CD14-positive monocyte (primary cell): ENCODE measurements around the gene FCSK. TPM values are rescaled to one million over a fixed set of nuclear protein-coding genes. Genes with fewer than 3 reads are reported as not detected.

Experiments
- DNase-seq, 3 donors: peaks; one replicate each; pipeline ENCODE4 v3.0.0-alpha.2; 2011 to 2022
- H2AFZ ChIP-seq: 2 replicates; pipeline ENCODE4 v1.6.0; 2012; ENCODE audit warnings: mild to moderate bottlenecking, low read depth, low read length, inconsistent platforms; ENCODE audit not compliant: insufficient read depth, poor library complexity, severe bottlenecking
- H3K27ac ChIP-seq, 2 donors: 1 replicate in 1 of 2; 2 replicates in 1 of 2; pipeline ENCODE4 v1.5.1; 2012 to 2013; ENCODE audit warnings: low read length in 2 of 2, control low read depth in 1 of 2, inconsistent platforms in 1 of 2, low read depth in 1 of 2, mild to moderate bottlenecking in 1 of 2
- H3K27me3 ChIP-seq, 2 donors: one replicate each; pipeline versions ENCODE4 v1.6.0 to v1.6.1; 2011 to 2013; ENCODE audit warnings: low read length in 2 of 2; ENCODE audit not compliant: control insufficient read depth in 2 of 2, insufficient read depth in 2 of 2
- H3K36me3 ChIP-seq, 2 donors: replicated peaks in 1 of 2; 1 replicate in 1 of 2; 2 replicates in 1 of 2; pipeline versions ENCODE4 v1.5.1 to v1.6.1; 2012 to 2013; ENCODE audit warnings: low read length in 2 of 2, control low read depth in 1 of 2, inconsistent platforms in 1 of 2, mild to moderate bottlenecking in 1 of 2; ENCODE audit not compliant: insufficient read depth in 2 of 2, control insufficient read depth in 1 of 2
- H3K4me1 ChIP-seq, 2 donors: 1 replicate in 1 of 2; 2 replicates in 1 of 2; pipeline versions ENCODE4 v1.5.1 to v1.6.1; 2012 to 2013; ENCODE audit warnings: low read length in 2 of 2, control low read depth in 1 of 2, inconsistent platforms in 1 of 2, mild to moderate bottlenecking in 1 of 2, moderate library complexity in 1 of 2; ENCODE audit not compliant: insufficient read depth in 2 of 2, control insufficient read depth in 1 of 2
- H3K4me2 ChIP-seq: replicated peaks from 2 replicates; pipeline ENCODE3; 2012; ENCODE audit warnings: low read length, moderate library complexity, mild to moderate bottlenecking; ENCODE audit not compliant: poor library complexity, severe bottlenecking; ENCODE audit errors: extremely low read depth
- H3K4me3 ChIP-seq, 3 experiments: fragments of 200-600 bp in 1 of 3; sonication (generic) in 1 of 3; replicated peaks in 1 of 3; 1 replicate in 2 of 3; 2 replicates in 1 of 3; pipeline ENCODE4 v1.5.1; 2011 to 2013; ENCODE audit warnings: low read length in 3 of 3, mild to moderate bottlenecking in 3 of 3, control low read depth in 2 of 3, low read depth in 2 of 3, inconsistent platforms in 1 of 3, moderate library complexity in 1 of 3
- H3K79me2 ChIP-seq: 2 replicates; pipeline ENCODE4 v1.6.0; 2012; ENCODE audit warnings: mild to moderate bottlenecking, control low read depth, inconsistent platforms, low read length, moderate library complexity; ENCODE audit not compliant: insufficient read depth
- H3K9ac ChIP-seq: 2 replicates; pipeline ENCODE4 v1.6.0; 2017; ENCODE audit warnings: low read length, mild to moderate bottlenecking; ENCODE audit not compliant: insufficient read depth, poor library complexity, severe bottlenecking
- H3K9me3 ChIP-seq, 2 donors: replicated peaks in 1 of 2; 1 replicate in 1 of 2; 2 replicates in 1 of 2; pipeline versions ENCODE4 v1.5.1 to v1.6.1; 2012 to 2013; ENCODE audit warnings: low read length in 2 of 2, control low read depth in 1 of 2; ENCODE audit not compliant: control insufficient read depth in 1 of 2, insufficient read depth in 1 of 2
- H4K20me1 ChIP-seq: 2 replicates; pipeline ENCODE4 v1.6.0; 2012; ENCODE audit warnings: mild to moderate bottlenecking, low read length, control low read depth, moderate library complexity; ENCODE audit not compliant: insufficient read depth
- H3K27ac Mint-ChIP-seq, 7 donors: one replicate each; pipeline ENCODE4 v1.8.0; 2020; ENCODE audit warnings: mild to moderate bottlenecking in 7 of 7, mixed read lengths in 7 of 7, moderate library complexity in 6 of 7, inconsistent platforms in 2 of 7
- H3K27me3 Mint-ChIP-seq, 3 donors: one replicate each; pipeline ENCODE4 v1.8.0; 2021 to 2022; ENCODE audit warnings: low read depth in 3 of 3, mild to moderate bottlenecking in 3 of 3, mixed read lengths in 3 of 3, moderate library complexity in 3 of 3, inconsistent platforms in 1 of 3
- H3K36me3 Mint-ChIP-seq, 2 donors: one replicate each; pipeline ENCODE4 v1.8.0; 2020; ENCODE audit warnings: mixed read lengths in 2 of 2, inconsistent platforms in 1 of 2, mild to moderate bottlenecking in 1 of 2
- H3K4me1 Mint-ChIP-seq: one replicate; pipeline ENCODE4 v1.8.0; 2020; ENCODE audit warnings: mild to moderate bottlenecking, mixed read lengths
- H3K4me3 Mint-ChIP-seq, 2 donors: one replicate each; pipeline ENCODE4 v1.8.0; 2020; ENCODE audit warnings: mild to moderate bottlenecking in 2 of 2, mixed read lengths in 2 of 2, moderate library complexity in 1 of 2
- H3K9me3 Mint-ChIP-seq, 7 donors: one replicate each; pipeline ENCODE4 v1.8.0; 2020 to 2022; ENCODE audit warnings: mixed read lengths in 7 of 7, mild to moderate bottlenecking in 6 of 7, moderate library complexity in 6 of 7, inconsistent platforms in 2 of 7
- CTCF ChIP-seq: fragments of 200-600 bp; IDR thresholded peaks from one replicate; pipeline ENCODE4 v1.8.0; 2022; ENCODE audit warnings: antibody characterized with exemption, mild to moderate bottlenecking
- WGBS: methylation state at CpG from one replicate; pipeline ENCODE4 v1.1.5; 2013; ENCODE audit warnings: missing lambda C conversion rate; ENCODE audit not compliant: insufficient coverage; 5-methylcytosine and 5-hydroxymethylcytosine counted together
- intact Hi-C, 2 donors: fragments of 100-400 bp; cut with micrococcal nuclease; formaldehyde crosslinking; loops; one replicate each; pipeline versions ENCODE4 v1.15.0 to v1.15.1; 2023
- polyA plus RNA-seq, 3 donors: library from polyadenylated mRNA; depleted of rRNA in 1 of 3; unstranded in 2 of 3; stranded (reverse) in 1 of 3; fragments of 300-500 nt in 2 of 3; fragments of >200 nt in 1 of 3; fragmentation: Illumina TruSeq in 2 of 3; gene quantifications; 1 replicate in 2 of 3; 2 replicates in 1 of 3; pipeline ENCODE4 v1.2.3, GENCODE V29; 2012 to 2021

FCSK gene
- polyA plus RNA-seq, 3 donors = 4.2 to 19.0 (median 6.4) TPM

GRCh38 chr16:70427786-70428177 lies 26.6 kb upstream of the FCSK start:
- Mint-ChIP-seq H3K27me3 (peaks cover 0 to 5% (median 3%) of the 10 kb centered on the region in 3 donors), H3K4me3 (peak overlapping the region; percentile 47 to 72), H3K27ac (peak overlapping the region; percentile 88 to 98 (median 93)), H3K36me3 (peaks cover 12 to 15% of the 10 kb centered on the region in 2 donors), H3K9me3 (peaks cover 0 to 3% (median 0%) of the 10 kb centered on the region in 7 donors), H3K4me1 (peaks cover 78% of the 10 kb centered on the region)
- Histone ChIP-seq H3K4me3 (peak overlapping the region in 1 of 3 experiments; percentile 57), H3K9ac (peak overlapping the region; percentile 55), H3K79me2 (peaks cover 51% of the 10 kb centered on the region), H2AFZ (peak overlapping the region; percentile 64), H3K4me2 (peak overlapping the region; percentile 56), H3K36me3 (no peaks in the 10 kb centered on the region), H3K27me3 (no peaks in the 10 kb centered on the region), H4K20me1 (peaks cover under 1% of the 10 kb centered on the region), H3K27ac (peak overlapping the region; percentile 72 to 91), H3K4me1 (peaks cover 90 to 97% of the 10 kb centered on the region in 2 donors), H3K9me3 (no peaks in the 10 kb centered on the region)
- TF ChIP-seq CTCF = no peak
- WGBS = 25% methylated on average over 4 of the region's 4 CpGs
- no peak for DNase-seq
- intact Hi-C loops = no loop called here

DNA sequence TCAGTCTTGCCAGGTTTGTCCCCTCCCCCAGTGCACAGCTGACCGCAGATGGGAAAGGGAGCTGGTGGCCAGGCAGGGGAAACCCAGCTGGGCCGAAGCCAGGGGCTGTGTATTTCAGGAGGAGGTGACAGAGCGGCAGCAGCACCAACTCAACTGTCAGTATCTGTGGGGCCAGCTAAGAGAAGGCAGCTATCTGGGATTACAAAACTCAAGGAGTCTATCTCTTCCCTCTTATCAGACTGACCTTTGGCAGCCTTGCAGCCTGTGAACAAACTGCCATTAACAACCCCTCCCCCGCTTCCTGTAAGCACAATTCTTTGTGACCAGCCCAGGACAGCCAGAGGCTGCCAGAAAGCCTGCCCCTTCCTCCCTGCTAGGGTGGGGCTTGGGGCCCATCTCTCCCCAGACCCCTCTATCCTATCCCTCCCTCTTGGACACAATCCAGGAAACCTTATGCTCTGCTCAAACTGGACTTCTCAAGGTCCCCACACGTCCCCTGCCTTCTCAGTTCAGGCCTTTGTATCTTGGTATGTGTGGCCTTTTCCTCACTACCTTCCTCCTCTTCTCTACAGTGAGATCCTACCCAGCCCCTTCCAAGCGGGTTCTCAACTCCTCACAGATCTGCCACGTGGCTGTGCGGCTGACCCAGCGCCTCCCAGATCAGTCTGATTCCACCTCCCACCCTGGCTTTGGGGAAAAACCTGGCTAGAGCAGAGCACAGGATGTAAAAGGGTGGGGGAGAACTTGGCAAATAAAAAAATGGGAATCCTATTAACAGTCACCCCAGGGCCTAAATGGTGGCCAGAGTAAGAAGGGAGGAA lies 26.0 kb upstream of the FCSK start:
- Histone ChIP-seq H3K4me3 (peak overlapping the region in 1 of 3 experiments; percentile 57), H3K27ac (peak overlapping the region; percentile 72 to 91)
- WGBS = 0% methylated on average over 1 of the region's 9 CpGs

More for the DNA sequence above, 26.0 kb upstream of the FCSK start:
- DNase-seq = peak; percentile 70 to 96 (median 85)
- Mint-ChIP-seq H3K9me3 (peaks cover 0 to 3% (median 0%) of the 10 kb centered on the region in 7 donors), H3K36me3 (peaks cover 12 to 14% of the 10 kb centered on the region in 2 donors), H3K27me3 (peaks cover 0 to 5% (median 3%) of the 10 kb centered on the region in 3 donors), H3K27ac (peak overlapping the region; percentile 88 to 98 (median 93)), H3K4me3 (peak overlapping the region; percentile 48 to 72), H3K4me1 (peaks cover 78% of the 10 kb centered on the region)
- H3K27me3 ChIP-seq = no peaks in the 10 kb centered on the region
- peak overlapping the region; percentile 55 for H3K9ac ChIP-seq
- H2AFZ ChIP-seq = peak overlapping the region; percentile 64
- H3K36me3 ChIP-seq = no peaks in the 10 kb centered on the region
- peaks cover 49% of the 10 kb centered on the region for H3K79me2 ChIP-seq
- intact Hi-C loops = no loop called here
- peaks cover 6% of the 10 kb centered on the region for H4K20me1 ChIP-seq
- peaks cover 90 to 97% of the 10 kb centered on the region in 2 donors for H3K4me1 ChIP-seq
- H3K9me3 ChIP-seq = no peaks in the 10 kb centered on the region
- TF ChIP-seq CTCF = no peak
- H3K4me2 ChIP-seq = peak overlapping the region; percentile 56
